GM12874 (cell line): ENCODE measurements around the gene RHOH.

Experiments
- TF ChIP-seq, protein P1 (sequence below): IDR thresholded peaks from 2 replicates; pipeline ENCODE4 v1.5.1; 2011; ENCODE audit warnings: low read depth, mild to moderate bottlenecking, control low read depth, low read length, moderate library complexity; ENCODE audit not compliant: insufficient read depth

Gene RHOH

DNA sequence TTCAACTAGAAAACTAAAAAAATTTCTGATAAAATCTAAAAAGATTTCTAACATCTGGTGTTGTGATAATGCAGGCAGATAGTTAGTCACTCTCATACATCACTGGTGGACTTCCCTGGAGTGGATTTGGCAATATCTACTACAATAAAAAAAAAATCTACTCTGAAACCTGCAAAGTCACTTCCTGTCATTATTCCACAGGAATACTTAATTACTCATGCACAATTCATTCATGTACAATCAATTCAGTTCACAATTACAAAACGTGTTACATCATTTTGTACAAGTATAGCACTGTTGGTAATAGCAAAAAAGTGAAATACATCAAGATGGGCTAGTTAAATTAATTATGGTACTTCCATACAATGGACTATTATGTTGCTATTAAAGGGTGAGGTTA, 16.5 kb upstream of the RHOH start:
- TF ChIP-seq, protein P1, sequence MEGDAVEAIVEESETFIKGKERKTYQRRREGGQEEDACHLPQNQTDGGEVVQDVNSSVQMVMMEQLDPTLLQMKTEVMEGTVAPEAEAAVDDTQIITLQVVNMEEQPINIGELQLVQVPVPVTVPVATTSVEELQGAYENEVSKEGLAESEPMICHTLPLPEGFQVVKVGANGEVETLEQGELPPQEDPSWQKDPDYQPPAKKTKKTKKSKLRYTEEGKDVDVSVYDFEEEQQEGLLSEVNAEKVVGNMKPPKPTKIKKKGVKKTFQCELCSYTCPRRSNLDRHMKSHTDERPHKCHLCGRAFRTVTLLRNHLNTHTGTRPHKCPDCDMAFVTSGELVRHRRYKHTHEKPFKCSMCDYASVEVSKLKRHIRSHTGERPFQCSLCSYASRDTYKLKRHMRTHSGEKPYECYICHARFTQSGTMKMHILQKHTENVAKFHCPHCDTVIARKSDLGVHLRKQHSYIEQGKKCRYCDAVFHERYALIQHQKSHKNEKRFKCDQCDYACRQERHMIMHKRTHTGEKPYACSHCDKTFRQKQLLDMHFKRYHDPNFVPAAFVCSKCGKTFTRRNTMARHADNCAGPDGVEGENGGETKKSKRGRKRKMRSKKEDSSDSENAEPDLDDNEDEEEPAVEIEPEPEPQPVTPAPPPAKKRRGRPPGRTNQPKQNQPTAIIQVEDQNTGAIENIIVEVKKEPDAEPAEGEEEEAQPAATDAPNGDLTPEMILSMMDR: no peak

DNA sequence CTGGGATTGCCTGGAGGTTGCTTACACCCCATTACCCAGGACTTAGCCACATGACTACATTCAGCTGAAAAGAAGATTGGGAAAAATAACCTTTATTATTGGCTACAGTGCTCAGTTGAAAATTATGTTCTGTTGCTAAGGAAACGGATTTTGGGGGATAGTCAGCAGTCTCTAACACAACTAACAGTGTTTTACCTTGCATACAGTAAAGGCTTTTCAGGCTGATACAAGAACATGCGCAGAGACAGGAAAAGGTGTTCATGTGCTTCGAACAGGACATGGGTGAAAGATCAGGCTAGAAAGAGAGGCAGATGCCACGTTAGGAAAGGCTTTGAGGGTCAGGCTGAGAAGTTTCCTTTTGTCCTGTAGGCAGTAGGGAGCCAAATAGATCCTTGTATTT, 14.8 kb upstream of the RHOH start:
- TF ChIP-seq, protein P1: no peak

DNA sequence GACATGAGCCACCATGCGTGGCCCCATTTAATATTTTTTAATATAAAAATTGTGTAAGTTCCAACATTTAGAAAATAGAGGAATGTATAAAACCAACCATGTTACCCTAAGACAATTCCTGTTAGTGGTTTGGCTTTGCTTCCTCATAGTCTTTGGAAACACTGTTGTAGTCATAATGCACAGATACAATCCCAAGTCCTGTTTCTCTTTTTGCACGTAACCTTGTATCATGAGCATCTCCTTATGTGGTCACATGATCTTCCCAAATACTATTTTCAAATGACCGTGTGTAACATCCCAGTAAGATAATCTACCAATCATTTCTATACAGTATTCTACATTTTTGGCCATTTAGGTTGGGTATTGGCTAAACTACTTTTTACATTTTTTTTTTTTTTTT, 13.9 kb upstream of the RHOH start:
- TF ChIP-seq, protein P1: no peak

DNA sequence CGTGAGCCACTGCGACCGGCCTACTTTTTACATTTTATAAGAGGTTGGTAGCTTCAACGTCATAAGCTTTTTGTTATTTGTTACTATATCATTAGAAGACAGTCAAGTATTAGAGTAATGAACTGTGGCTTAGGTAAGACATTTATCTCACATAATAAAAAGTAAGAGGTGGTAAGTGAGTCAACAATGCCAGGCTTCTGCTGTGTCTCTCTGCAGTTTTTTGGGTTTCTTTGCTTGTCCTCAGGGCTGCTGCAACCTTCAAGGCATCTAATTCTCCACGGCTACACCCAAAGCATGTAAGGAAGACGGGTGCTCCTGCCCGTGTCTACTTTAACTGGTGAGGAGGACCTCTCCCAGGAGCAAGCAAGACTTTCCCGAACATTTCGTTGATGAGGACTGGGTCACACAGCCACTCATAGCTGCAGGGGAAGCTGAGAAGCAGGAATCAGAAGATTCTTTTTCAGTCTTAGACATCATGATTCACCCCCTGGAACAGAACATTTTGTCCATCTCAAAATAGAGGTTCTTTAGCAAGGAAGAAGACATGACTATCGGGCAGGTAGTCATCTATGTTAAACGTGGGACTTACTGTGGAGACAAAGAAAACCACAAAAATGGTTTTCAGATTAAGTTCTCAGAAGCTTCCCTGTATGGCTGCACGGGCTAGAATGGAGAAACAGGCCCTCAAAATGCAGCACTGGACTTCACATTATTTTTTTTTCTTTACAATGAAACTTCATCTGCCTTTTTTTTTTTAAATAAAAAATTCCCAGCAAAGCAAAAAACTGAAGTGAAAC, 13.0 kb upstream of the RHOH start:
- TF ChIP-seq, protein P1: no peak

DNA sequence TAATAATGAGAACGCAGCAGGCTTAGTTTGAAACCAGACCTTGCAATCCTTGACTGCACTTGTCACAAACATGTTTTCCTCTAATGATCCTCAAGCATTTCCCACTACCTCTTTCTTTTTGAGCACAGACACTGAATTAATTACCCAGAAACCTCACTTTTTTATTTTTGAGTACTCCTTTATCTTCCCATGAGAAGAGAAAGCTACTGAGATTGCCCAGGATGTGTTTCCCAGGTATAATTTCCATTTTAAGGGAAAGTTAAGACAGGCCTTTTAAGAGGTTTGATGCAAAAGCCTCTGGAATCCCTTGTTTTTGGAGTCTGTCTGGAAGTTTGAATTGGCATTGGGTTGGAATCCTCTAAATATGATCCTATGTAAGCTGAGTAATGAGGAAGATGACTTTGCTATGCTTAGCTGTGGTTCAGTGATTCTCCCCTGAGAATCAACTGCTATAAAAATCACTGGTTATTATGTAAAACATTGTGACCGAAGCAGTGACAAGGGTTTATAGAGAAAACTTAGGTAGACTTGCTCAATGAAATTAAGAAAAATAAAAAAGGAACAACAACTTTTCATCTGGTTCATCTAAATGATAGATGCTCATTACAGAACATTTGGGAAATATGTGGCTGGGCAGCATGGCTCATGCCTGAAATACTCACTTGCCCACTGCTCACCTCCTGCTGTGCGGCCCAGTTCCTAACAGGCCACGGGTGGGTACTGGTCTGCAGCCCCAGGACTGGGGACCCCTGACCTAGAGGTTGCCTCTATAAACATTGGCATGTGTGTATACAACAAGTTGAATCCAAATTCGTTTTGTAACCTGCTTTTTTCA, 10.8 kb upstream of the RHOH start:
- TF ChIP-seq, protein P1: no peak

DNA sequence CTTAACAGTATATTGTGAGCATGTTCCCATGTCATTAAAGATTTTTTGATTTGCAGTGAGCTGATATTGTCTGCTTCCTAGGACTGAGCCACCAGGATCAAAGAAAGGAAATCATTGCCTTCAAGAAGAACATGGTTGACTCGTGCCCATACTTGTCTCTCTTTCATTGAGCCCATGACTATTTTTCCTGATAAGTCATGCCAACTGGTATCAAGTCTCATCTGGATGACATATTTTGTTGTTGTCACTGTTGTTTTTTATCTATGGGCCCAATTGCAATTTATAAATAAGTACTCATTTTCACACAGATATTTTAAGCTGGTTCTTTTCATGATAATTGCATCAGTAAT, 10.2 kb upstream of the RHOH start:
- TF ChIP-seq, protein P1: no peak

DNA sequence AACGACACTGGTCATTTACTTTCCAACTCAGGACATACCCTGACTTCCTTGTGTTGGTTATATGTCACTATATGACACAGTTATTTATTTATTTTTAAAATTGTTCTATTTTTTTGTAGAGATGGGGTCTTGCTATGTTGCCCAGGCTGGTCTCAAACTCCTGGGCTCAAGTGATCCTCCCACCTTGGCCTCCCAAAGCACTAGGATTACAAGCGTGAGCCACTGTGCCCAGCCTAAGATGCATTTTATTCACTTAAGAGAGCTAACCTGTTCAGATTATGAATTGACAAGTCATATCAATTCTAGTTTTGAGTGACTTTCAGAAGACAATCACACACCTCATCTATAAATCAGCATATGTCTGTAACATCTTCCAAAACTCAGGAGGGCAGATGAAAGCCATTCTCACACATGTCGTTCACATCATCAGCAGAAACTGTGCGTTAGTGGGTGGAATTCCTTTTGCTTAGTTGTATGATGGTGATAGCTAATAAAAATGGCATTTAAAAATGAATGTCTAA, 9.4 kb upstream of the RHOH start:
- TF ChIP-seq, protein P1: no peak
